SK-N-SH (cell line): ENCODE measurements around the gene GRB10. TPM values are rescaled to one million over a fixed set of nuclear protein-coding genes. Genes with fewer than 3 reads are reported as not detected.

Source experiments
- CTCF ChIA-PET: fragments of 300-600, 350-600 bp; formaldehyde crosslinking; extraction: SDS; loops from one replicate; lab custom pipeline; 2021; lab: Yijun Ruan, JAX
- POLR2A ChIA-PET: fragments of 350-600 bp; sonication (Branson Sonifier 250); formaldehyde crosslinking; extraction: SDS; loops from one replicate; lab custom pipeline; 2020; ENCODE audit warnings: antibody characterized with exemption, inconsistent platforms; lab: Yijun Ruan, JAX
- DNase-seq: peaks from one replicate; pipeline ENCODE4 v3.0.0; 2012
- H2AFZ ChIP-seq: fragments of 200-600 bp; sonication (generic); 2 replicates; pipeline ENCODE4 v1.8.1; 2016; ENCODE audit warnings: antibody characterized with exemption, mild to moderate bottlenecking, low read depth
- H3F3A ChIP-seq: fragments of 200-600 bp; sonication (generic); replicated peaks from 2 replicates; pipeline ENCODE3; 2016; ENCODE audit warnings: antibody characterized with exemption, mild to moderate bottlenecking; ENCODE audit not compliant: insufficient read depth
- H3K27ac ChIP-seq, 2 experiments: fragments of 200-500 bp in 1 of 2; fragments of 200-600 bp in 1 of 2; sonication (Bioruptor generic) in 1 of 2; sonication (generic), shearing (Covaris generic) in 1 of 2; 2 replicates each; pipeline versions ENCODE4 v1.5.1 to v1.6.1; 2014 to 2016; ENCODE audit warnings: low read depth in 2 of 2, inconsistent platforms in 1 of 2, low read length in 1 of 2, mild to moderate bottlenecking in 1 of 2, mixed read lengths in 1 of 2
- H3K27me3 ChIP-seq: fragments of 200-600 bp; sonication (generic), shearing (Covaris generic); 2 replicates; pipeline ENCODE4 v1.6.1; 2016; ENCODE audit warnings: mixed run types; ENCODE audit not compliant: insufficient read depth
- H3K36me3 ChIP-seq, 2 experiments: fragments of 200-500 bp in 1 of 2; fragments of 200-600 bp in 1 of 2; sonication (Bioruptor generic) in 1 of 2; sonication (generic) in 1 of 2; replicated peaks in 1 of 2; 2 replicates each; pipeline versions ENCODE3 to v1.5.1; 2014 to 2016; ENCODE audit warnings: low read length in 1 of 2, mild to moderate bottlenecking in 1 of 2; ENCODE audit not compliant: insufficient read depth in 2 of 2, control insufficient read depth in 1 of 2
- H3K4me1 ChIP-seq, 2 experiments: fragments of 200-500 bp in 1 of 2; fragments of 200-600 bp in 1 of 2; sonication (Bioruptor generic) in 1 of 2; sonication (generic), shearing (Covaris generic) in 1 of 2; 2 replicates each; pipeline versions ENCODE4 v1.5.1 to v1.6.1; 2014 to 2016; ENCODE audit warnings: low read depth in 1 of 2, low read length in 1 of 2, mixed run types in 1 of 2; ENCODE audit not compliant: insufficient read depth in 2 of 2, control insufficient read depth in 1 of 2
- H3K4me2 ChIP-seq: fragments of 200-600 bp; sonication (generic), shearing (Covaris generic); 2 replicates; pipeline ENCODE4 v1.6.1; 2017; ENCODE audit warnings: mixed run types
- H3K4me3 ChIP-seq, 2 experiments: fragments of 200-500 bp in 1 of 2; fragments of 200-600 bp in 1 of 2; sonication (Bioruptor generic) in 1 of 2; sonication (generic), shearing (Covaris generic) in 1 of 2; 2 replicates each; pipeline versions ENCODE4 v1.5.1 to v1.8.1; 2014 to 2016; ENCODE audit warnings: low read depth in 2 of 2, inconsistent platforms in 1 of 2, low read length in 1 of 2, mild to moderate bottlenecking in 1 of 2, mixed read lengths in 1 of 2, moderate library complexity in 1 of 2
- H3K79me2 ChIP-seq: fragments of 200-600 bp; sonication (generic); 2 replicates; pipeline ENCODE4 v1.8.1; 2017; ENCODE audit warnings: mild to moderate bottlenecking; ENCODE audit not compliant: insufficient read depth
- H3K9ac ChIP-seq: fragments of 200-600 bp; sonication (generic); 2 replicates; pipeline ENCODE4 v1.6.1; 2017; ENCODE audit warnings: mixed run types
- H3K9me2 ChIP-seq: fragments of 200-600 bp; sonication (generic); 2 replicates; pipeline ENCODE4 v1.6.1; 2017; ENCODE audit warnings: mixed run types
- H3K9me3 ChIP-seq: fragments of 200-600 bp; sonication (generic); 2 replicates; pipeline ENCODE4 v1.6.1; 2017; ENCODE audit warnings: mixed run types, mild to moderate bottlenecking, moderate library complexity
- H4K20me1 ChIP-seq: fragments of 200-600 bp; sonication (generic); 2 replicates; pipeline ENCODE4 v1.6.1; 2017; ENCODE audit warnings: mild to moderate bottlenecking, mixed run types; ENCODE audit not compliant: insufficient read depth
- ELF1 ChIP-seq: IDR thresholded peaks from 2 replicates; pipeline ENCODE4 v1.4.0; 2012
- EP300 ChIP-seq, 2 experiments: IDR thresholded peaks; 2 replicates each; pipeline versions ENCODE4 v1.4.0 to v1.6.1; 2012; ENCODE audit warnings: borderline replicate concordance in 1 of 2, low read depth in 1 of 2, low read length in 1 of 2
- EZH2phosphoT487 ChIP-seq: fragments of 200-600 bp; sonication (generic); IDR thresholded peaks from 2 replicates; pipeline ENCODE4 v1.6.1; 2017; ENCODE audit warnings: low read depth, mixed run types, mild to moderate bottlenecking, antibody characterized with exemption, moderate library complexity, borderline replicate concordance
- FOSL2 ChIP-seq: IDR thresholded peaks from 2 replicates; pipeline ENCODE4 v1.4.0; 2012; ENCODE audit warnings: low read depth, mild to moderate bottlenecking, moderate library complexity, borderline replicate concordance
- FOXJ3 ChIP-seq: sonication (generic); formaldehyde crosslinking; IDR thresholded peaks from 2 replicates; pipeline ENCODE4 v1.5.1; 2020; ENCODE audit warnings: mild to moderate bottlenecking, missing genetic modification reagents
- FOXM1 ChIP-seq: IDR thresholded peaks from 2 replicates; pipeline ENCODE4 v1.4.0; 2012; ENCODE audit warnings: low read depth, mild to moderate bottlenecking
- JUND ChIP-seq: IDR thresholded peaks from 2 replicates; pipeline ENCODE4 v1.4.0; 2012
- MEF2A ChIP-seq: IDR thresholded peaks from 2 replicates; pipeline ENCODE4 v1.4.0; 2012; ENCODE audit warnings: low read depth, borderline replicate concordance
- NFIC ChIP-seq: IDR thresholded peaks from 2 replicates; pipeline ENCODE4 v1.4.0; 2012; ENCODE audit warnings: borderline replicate concordance
- NRF1 ChIP-seq: IDR thresholded peaks from 2 replicates; pipeline ENCODE4 v1.6.1; 2012; ENCODE audit warnings: low read depth, mild to moderate bottlenecking, low read length
- POLR2AphosphoS5 ChIP-seq: IDR thresholded peaks from 2 replicates; pipeline ENCODE4 v1.6.1; 2012; ENCODE audit warnings: low read depth, low read length
- RCOR1 ChIP-seq: fragments of 150-350 bp; IDR thresholded peaks from 2 replicates; pipeline ENCODE4 v1.6.1; 2017; ENCODE audit warnings: antibody characterized with exemption, low read length
- RFX5 ChIP-seq: IDR thresholded peaks from 2 replicates; pipeline ENCODE4 v1.6.1; 2012; ENCODE audit warnings: mild to moderate bottlenecking, improper control_type of control experiment, low read length
- SIN3A ChIP-seq: IDR thresholded peaks from 2 replicates; pipeline ENCODE4 v1.6.1; 2012; ENCODE audit warnings: low read depth, mild to moderate bottlenecking, low read length, moderate library complexity, borderline replicate concordance
- SMC3 ChIP-seq: IDR thresholded peaks from 2 replicates; pipeline ENCODE4 v1.6.1; 2012; ENCODE audit warnings: low read depth, low read length, improper control_type of control experiment
- TEAD4 ChIP-seq: IDR thresholded peaks from 2 replicates; pipeline ENCODE4 v1.4.0; 2012; ENCODE audit warnings: mild to moderate bottlenecking, borderline replicate concordance; ENCODE audit not compliant: insufficient read depth
- YY1 ChIP-seq: IDR thresholded peaks from 2 replicates; pipeline ENCODE4 v1.4.0; 2012; ENCODE audit warnings: low read depth, mild to moderate bottlenecking
- WGBS: methylation state at CpG from one replicate; pipeline ENCODE4 v1.1.6; 2017; ENCODE audit warnings: low lambda C conversion rate; 5-methylcytosine and 5-hydroxymethylcytosine counted together
- polyA plus RNA-seq, 3 experiments: library from polyadenylated mRNA; depleted of rRNA; stranded (reverse); fragments of >200 nt; gene quantifications; 2 replicates each; pipeline ENCODE4 v1.2.3, GENCODE V29; 2012
- TF ChIP-seq, protein P1 (sequence below): IDR thresholded peaks from 2 replicates; pipeline ENCODE4 v1.4.0; 2012; ENCODE audit warnings: low read depth, borderline replicate concordance
- TF ChIP-seq, protein P2 (sequence below): IDR thresholded peaks from 2 replicates; pipeline ENCODE4 v1.4.0; 2012; ENCODE audit warnings: low read depth
- TF ChIP-seq, protein P3 (sequence below): IDR thresholded peaks from 2 replicates; pipeline ENCODE4 v1.4.0; 2012; ENCODE audit warnings: low read depth, borderline replicate concordance
- TF ChIP-seq, protein P4 (sequence below): fragments of 200-600 bp; sonication (generic); IDR thresholded peaks from 2 replicates; pipeline ENCODE4 v1.6.1; 2017; ENCODE audit warnings: antibody characterized with exemption, mild to moderate bottlenecking, moderate library complexity
- TF ChIP-seq, protein P5 (sequence below): IDR thresholded peaks from 2 replicates; pipeline ENCODE4 v1.6.1; 2012; ENCODE audit warnings: mild to moderate bottlenecking, low read depth, low read length, moderate library complexity

The GRB10 gene
- polyA plus RNA-seq, 1 of the 3 experiments (the other 2 are of a cell fraction), result 5.1 TPM

DNA sequence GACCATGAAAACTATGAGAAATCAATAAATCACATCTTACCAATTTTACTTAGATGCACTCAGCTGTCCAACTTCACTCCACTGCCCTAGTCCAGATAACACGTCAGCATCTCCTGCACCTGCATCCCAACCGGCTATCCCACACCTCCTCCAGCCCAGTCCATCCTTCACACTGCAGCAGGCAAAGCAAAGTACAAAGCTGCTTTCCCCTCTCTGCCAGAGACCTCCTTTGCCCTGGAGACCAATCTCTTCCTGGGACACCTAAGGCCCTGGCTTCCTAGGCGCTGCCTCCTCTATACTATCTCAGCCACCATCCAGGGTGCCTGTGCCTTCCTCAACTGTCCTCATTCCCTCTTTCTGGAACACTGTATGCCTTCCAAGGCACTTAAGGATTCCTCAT is 127.2 kb downstream of the GRB10 start (continued):
- TF ChIP-seq SMC3 (no peak), JUND (no peak), EP300 (IDR thresholded peaks at IDR 0.05; ENCODE audit: borderline replicate concordance in 1 of 2, low read depth in 1 of 2, low read length in 1 of 2) (no peak), YY1 (no peak), TEAD4 (no peak), EZH2phosphoT487 (no peak), RFX5 (no peak), NRF1 (no peak), FOXM1 (no peak), POLR2AphosphoS5 (no peak)
- TF ChIP-seq, protein P1, sequence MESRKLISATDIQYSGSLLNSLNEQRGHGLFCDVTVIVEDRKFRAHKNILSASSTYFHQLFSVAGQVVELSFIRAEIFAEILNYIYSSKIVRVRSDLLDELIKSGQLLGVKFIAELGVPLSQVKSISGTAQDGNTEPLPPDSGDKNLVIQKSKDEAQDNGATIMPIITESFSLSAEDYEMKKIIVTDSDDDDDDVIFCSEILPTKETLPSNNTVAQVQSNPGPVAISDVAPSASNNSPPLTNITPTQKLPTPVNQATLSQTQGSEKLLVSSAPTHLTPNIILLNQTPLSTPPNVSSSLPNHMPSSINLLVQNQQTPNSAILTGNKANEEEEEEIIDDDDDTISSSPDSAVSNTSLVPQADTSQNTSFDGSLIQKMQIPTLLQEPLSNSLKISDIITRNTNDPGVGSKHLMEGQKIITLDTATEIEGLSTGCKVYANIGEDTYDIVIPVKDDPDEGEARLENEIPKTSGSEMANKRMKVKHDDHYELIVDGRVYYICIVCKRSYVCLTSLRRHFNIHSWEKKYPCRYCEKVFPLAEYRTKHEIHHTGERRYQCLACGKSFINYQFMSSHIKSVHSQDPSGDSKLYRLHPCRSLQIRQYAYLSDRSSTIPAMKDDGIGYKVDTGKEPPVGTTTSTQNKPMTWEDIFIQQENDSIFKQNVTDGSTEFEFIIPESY, result no peak

DNA sequence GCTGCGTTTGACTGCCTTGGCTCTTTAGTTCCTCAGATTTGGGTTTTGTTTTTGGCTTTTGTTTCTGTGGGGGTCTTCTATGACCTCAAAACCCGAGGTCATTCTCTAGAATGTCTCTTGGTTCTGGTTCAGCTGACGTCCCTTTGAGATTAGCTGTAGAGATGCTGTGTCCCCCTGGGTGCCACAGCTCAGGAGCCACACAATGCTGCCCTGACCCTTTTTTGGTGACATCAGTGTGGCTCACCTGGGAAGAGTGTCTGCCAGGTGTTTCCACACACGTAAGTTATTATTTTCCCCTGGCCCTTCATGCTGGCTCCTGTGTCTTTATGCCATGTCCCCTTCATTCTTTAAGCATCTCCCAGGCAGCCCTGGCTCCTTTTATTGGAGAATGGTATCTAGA is 127.7 kb downstream of the GRB10 start:
- Histone ChIP-seq H4K20me1 (peaks cover 48% of the 10 kb centered on the region; the same call in 1 of the 2 replicates), H3K27ac (no peak overlapping the region), H3K4me3 (no peak overlapping the region), H3K4me1 (peaks cover 0 to 12% of the 10 kb centered on the region in 2 experiments; a peak in 1 of 4 replicates), H2AFZ (no peak overlapping the region), H3K9me2 (no peaks in the 10 kb centered on the region), H3F3A (no peaks in the 10 kb centered on the region), H3K9ac (no peak overlapping the region), H3K36me3 (peaks cover 0 to 7% of the 10 kb centered on the region in 2 experiments), H3K79me2 (peaks cover 2% of the 10 kb centered on the region), H3K9me3 (no peaks in the 10 kb centered on the region), H3K27me3 (no peaks in the 10 kb centered on the region), H3K4me2 (no peak overlapping the region)
- POLR2A ChIA-PET, result no interaction called here
- TF ChIP-seq EZH2phosphoT487, result no peak
- TF ChIP-seq SIN3A, result no peak
- TF ChIP-seq NFIC, result no peak
- TF ChIP-seq MEF2A, result no peak
- no peak for TF ChIP-seq FOSL2
- TF ChIP-seq POLR2AphosphoS5, result no peak
- TF ChIP-seq RCOR1, result no peak
- no peak for TF ChIP-seq FOXJ3
- TF ChIP-seq ELF1, result no peak
- TF ChIP-seq, protein P2, sequence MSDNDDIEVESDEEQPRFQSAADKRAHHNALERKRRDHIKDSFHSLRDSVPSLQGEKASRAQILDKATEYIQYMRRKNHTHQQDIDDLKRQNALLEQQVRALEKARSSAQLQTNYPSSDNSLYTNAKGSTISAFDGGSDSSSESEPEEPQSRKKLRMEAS, result no peak
- no peak for TF ChIP-seq NRF1
- TF ChIP-seq, protein P3, sequence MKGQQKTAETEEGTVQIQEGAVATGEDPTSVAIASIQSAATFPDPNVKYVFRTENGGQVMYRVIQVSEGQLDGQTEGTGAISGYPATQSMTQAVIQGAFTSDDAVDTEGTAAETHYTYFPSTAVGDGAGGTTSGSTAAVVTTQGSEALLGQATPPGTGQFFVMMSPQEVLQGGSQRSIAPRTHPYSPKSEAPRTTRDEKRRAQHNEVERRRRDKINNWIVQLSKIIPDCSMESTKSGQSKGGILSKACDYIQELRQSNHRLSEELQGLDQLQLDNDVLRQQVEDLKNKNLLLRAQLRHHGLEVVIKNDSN, result no peak
- TF ChIP-seq, protein P4, sequence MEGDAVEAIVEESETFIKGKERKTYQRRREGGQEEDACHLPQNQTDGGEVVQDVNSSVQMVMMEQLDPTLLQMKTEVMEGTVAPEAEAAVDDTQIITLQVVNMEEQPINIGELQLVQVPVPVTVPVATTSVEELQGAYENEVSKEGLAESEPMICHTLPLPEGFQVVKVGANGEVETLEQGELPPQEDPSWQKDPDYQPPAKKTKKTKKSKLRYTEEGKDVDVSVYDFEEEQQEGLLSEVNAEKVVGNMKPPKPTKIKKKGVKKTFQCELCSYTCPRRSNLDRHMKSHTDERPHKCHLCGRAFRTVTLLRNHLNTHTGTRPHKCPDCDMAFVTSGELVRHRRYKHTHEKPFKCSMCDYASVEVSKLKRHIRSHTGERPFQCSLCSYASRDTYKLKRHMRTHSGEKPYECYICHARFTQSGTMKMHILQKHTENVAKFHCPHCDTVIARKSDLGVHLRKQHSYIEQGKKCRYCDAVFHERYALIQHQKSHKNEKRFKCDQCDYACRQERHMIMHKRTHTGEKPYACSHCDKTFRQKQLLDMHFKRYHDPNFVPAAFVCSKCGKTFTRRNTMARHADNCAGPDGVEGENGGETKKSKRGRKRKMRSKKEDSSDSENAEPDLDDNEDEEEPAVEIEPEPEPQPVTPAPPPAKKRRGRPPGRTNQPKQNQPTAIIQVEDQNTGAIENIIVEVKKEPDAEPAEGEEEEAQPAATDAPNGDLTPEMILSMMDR, result no peak
- TF ChIP-seq, protein P5, sequence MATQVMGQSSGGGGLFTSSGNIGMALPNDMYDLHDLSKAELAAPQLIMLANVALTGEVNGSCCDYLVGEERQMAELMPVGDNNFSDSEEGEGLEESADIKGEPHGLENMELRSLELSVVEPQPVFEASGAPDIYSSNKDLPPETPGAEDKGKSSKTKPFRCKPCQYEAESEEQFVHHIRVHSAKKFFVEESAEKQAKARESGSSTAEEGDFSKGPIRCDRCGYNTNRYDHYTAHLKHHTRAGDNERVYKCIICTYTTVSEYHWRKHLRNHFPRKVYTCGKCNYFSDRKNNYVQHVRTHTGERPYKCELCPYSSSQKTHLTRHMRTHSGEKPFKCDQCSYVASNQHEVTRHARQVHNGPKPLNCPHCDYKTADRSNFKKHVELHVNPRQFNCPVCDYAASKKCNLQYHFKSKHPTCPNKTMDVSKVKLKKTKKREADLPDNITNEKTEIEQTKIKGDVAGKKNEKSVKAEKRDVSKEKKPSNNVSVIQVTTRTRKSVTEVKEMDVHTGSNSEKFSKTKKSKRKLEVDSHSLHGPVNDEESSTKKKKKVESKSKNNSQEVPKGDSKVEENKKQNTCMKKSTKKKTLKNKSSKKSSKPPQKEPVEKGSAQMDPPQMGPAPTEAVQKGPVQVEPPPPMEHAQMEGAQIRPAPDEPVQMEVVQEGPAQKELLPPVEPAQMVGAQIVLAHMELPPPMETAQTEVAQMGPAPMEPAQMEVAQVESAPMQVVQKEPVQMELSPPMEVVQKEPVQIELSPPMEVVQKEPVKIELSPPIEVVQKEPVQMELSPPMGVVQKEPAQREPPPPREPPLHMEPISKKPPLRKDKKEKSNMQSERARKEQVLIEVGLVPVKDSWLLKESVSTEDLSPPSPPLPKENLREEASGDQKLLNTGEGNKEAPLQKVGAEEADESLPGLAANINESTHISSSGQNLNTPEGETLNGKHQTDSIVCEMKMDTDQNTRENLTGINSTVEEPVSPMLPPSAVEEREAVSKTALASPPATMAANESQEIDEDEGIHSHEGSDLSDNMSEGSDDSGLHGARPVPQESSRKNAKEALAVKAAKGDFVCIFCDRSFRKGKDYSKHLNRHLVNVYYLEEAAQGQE, result no peak
- WGBS, result 74% methylated on average over 4 of the region's 4 CpGs
- CTCF ChIA-PET, result interaction anchor here (1.0 to 2.6 kb wide), 6 partner anchors 16 to 413 kb away, joined by 3 to 14 read pairs (median 4); no protein-coding TSS in a partner anchor
- no peak for DNase-seq
